GM12878 (cell line): ENCODE results near the gene SUSD6. TPM values are rescaled to one million over a fixed set of nuclear protein-coding genes. Genes with fewer than 3 reads are reported as not detected.
A peak's percentile ranks its signal among the peaks of the same experiment; 100 is the strongest.

Experiments
- ATAC-seq: fragments of 200-7000 bp; cut with Tn5 transposase; 3 replicates; pipeline ENCODE4 v1.9.1; 2020; ENCODE audit warnings: mild to moderate bottlenecking, moderate library complexity
- BruUV-seq: library from RNA; stranded (reverse); fragments of 400-500 nt; replicated peaks from 2 replicates; lab custom pipeline; 2021; lab: Mats Ljungman, UMichigan
- CTCF ChIA-PET: fragments of 300-600 bp; sonication (Branson Sonifier 250); formaldehyde crosslinking; extraction: SDS; loops from one replicate; lab custom pipeline; 2021; ENCODE audit warnings: inconsistent platforms; lab: Yijun Ruan, JAX
- POLR2A ChIA-PET: fragments of 350-600 bp; formaldehyde crosslinking; extraction: SDS; loops from one replicate; lab custom pipeline; 2021; ENCODE audit warnings: inconsistent platforms; lab: Charles Lee
- RAD21 ChIA-PET: fragments of 300-600 bp; sonication (Branson Sonifier 250); formaldehyde crosslinking; loops from one replicate; lab custom pipeline; 2023; ENCODE audit warnings: antibody characterized with exemption; ENCODE audit not compliant: unreplicated experiment; lab: Charles Lee
- SMC1A ChIA-PET: fragments of 300-600 bp; sonication (Branson Sonifier 250); formaldehyde crosslinking; loops from one replicate; lab custom pipeline; 2023; ENCODE audit not compliant: unreplicated experiment, uncharacterized antibody; lab: Charles Lee
- DNase-seq: peaks from one replicate; pipeline ENCODE4 v3.0.0-alpha.2; 2011; ENCODE audit warnings: low read depth, low spot score
- FAIRE-seq: peaks from 3 replicates; lab custom pipeline; 2011; peaks lifted over from hg19 to GRCh38; lab: Jason Lieb, UNC
- H2AFZ ChIP-seq: 2 replicates; pipeline ENCODE4 v1.6.0; 2011; ENCODE audit warnings: low read depth, low read length, control low read depth; ENCODE audit not compliant: control insufficient read depth
- H3K27ac ChIP-seq: 2 replicates; pipeline ENCODE4 v1.5.1; 2011; ENCODE audit warnings: control low read depth; ENCODE audit not compliant: control insufficient read depth, insufficient read depth
- H3K27me3 ChIP-seq, 2 experiments: replicated peaks in 1 of 2; 2 replicates each; pipeline versions ENCODE4 v1.6.0 to v1.6.1; 2011; ENCODE audit warnings: low read length in 1 of 2; ENCODE audit not compliant: control insufficient read depth in 2 of 2, insufficient read depth in 2 of 2
- H3K36me3 ChIP-seq, 2 experiments: 2 replicates each; pipeline ENCODE4 v1.5.1; 2011; ENCODE audit warnings: low read length in 1 of 2; ENCODE audit not compliant: control insufficient read depth in 2 of 2, insufficient read depth in 2 of 2
- H3K4me1 ChIP-seq: 2 replicates; pipeline ENCODE4 v1.6.1; 2011; ENCODE audit warnings: mild to moderate bottlenecking, low read length, moderate library complexity, mixed read lengths; ENCODE audit not compliant: control insufficient read depth, insufficient read depth
- H3K4me2 ChIP-seq: 2 replicates; pipeline ENCODE4 v1.6.0; 2011; ENCODE audit warnings: control low read depth; ENCODE audit not compliant: control insufficient read depth, insufficient read depth
- H3K4me3 ChIP-seq: fragments of 200-600 bp; sonication (generic); 2 replicates; pipeline ENCODE4 v1.5.1; 2016
- H3K79me2 ChIP-seq: 2 replicates; pipeline ENCODE4 v1.6.0; 2011; ENCODE audit warnings: low read length; ENCODE audit not compliant: control insufficient read depth, insufficient read depth
- H3K9ac ChIP-seq: 2 replicates; pipeline ENCODE4 v1.8.0; 2011; ENCODE audit warnings: low read length, control low read depth, mixed read lengths; ENCODE audit not compliant: control insufficient read depth, insufficient read depth
- H3K9me3 ChIP-seq: replicated peaks from 3 replicates; pipeline ENCODE4 v1.5.1; 2011; ENCODE audit warnings: mild to moderate bottlenecking, low read length; ENCODE audit not compliant: control insufficient read depth, insufficient read depth
- H4K20me1 ChIP-seq: 2 replicates; pipeline ENCODE4 v1.6.0; 2011; ENCODE audit not compliant: control insufficient read depth, insufficient read depth
- CBFB ChIP-seq: IDR thresholded peaks from 2 replicates; pipeline ENCODE4 v1.6.1; 2016; ENCODE audit warnings: antibody characterized with exemption, low read depth
- EGR1 ChIP-seq, 2 experiments: IDR thresholded peaks; 1 replicate in 1 of 2; 2 replicates in 1 of 2; pipeline ENCODE4 v1.6.1; 2011 to 2012; ENCODE audit warnings: low read depth in 2 of 2, low read length in 2 of 2, borderline replicate concordance in 1 of 2, mild to moderate bottlenecking in 1 of 2, moderate library complexity in 1 of 2
- GABPA ChIP-seq: IDR thresholded peaks from 2 replicates; pipeline ENCODE4 v1.6.1; 2014; ENCODE audit warnings: antibody characterized with exemption, low read depth, mild to moderate bottlenecking, inconsistent platforms
- HSF1 ChIP-seq: fragments of 150-350 bp; IDR thresholded peaks from 2 replicates; pipeline ENCODE4 v1.6.1; 2014; ENCODE audit warnings: mild to moderate bottlenecking, low read depth, low read length
- IKZF2 ChIP-seq, 2 experiments: fragments of 450-650 bp; IDR thresholded peaks; 2 replicates each; pipeline ENCODE4 v1.6.1; 2017; ENCODE audit warnings: mild to moderate bottlenecking in 2 of 2, moderate library complexity in 2 of 2
- NR2C1 ChIP-seq: fragments of 450-650 bp; IDR thresholded peaks from 2 replicates; pipeline ENCODE4 v1.6.1; 2017; ENCODE audit warnings: antibody characterized with exemption, mild to moderate bottlenecking, moderate library complexity
- POLR2A ChIP-seq: IDR thresholded peaks from 2 replicates; pipeline ENCODE4 v1.6.1; 2011; ENCODE audit warnings: low read depth, mild to moderate bottlenecking, low read length
- SPI1 ChIP-seq: IDR thresholded peaks from 2 replicates; pipeline ENCODE4 v1.6.1; 2011; ENCODE audit warnings: low read depth, mild to moderate bottlenecking, low read length, moderate library complexity, borderline replicate concordance; ENCODE audit not compliant: insufficient read depth
- ZZZ3 ChIP-seq: IDR thresholded peaks from 2 replicates; pipeline ENCODE4 v1.6.1; 2011; ENCODE audit warnings: low read depth; ENCODE audit not compliant: control insufficient read depth, insufficient read length
- WGBS: methylation state at CpG from one replicate; pipeline ENCODE4 v1.1.6; 2016; ENCODE audit warnings: low lambda C conversion rate; ENCODE audit not compliant: insufficient replicate concordance, insufficient coverage; ENCODE audit errors: missing lambda C conversion rate; 5-methylcytosine and 5-hydroxymethylcytosine counted together
- in situ Hi-C: fragments of 300-500 bp; cut with MboI; formaldehyde crosslinking; loops from 9 replicates; pipeline ENCODE4 v1.14.3; 2018; ENCODE audit warnings: mixed read lengths
- intact Hi-C: fragments of 100-400 bp; cut with micrococcal nuclease; formaldehyde crosslinking; loops from one replicate; pipeline ENCODE4 v1.14.2; 2022; ENCODE audit not compliant: unreplicated experiment
- polyA plus RNA-seq, 11 experiments: library from polyadenylated mRNA; depleted of rRNA in 4 of 11; unstranded in 6 of 11; stranded (reverse) in 5 of 11; fragments of >200 nt; fragmentation: Nextera tagmentation in 4 of 11; fragmentation: Illumina TruSeq in 1 of 11; extraction: Ambion mirVana in 4 of 11; extraction: Trizol in 1 of 11; gene quantifications; 1 replicate in 1 of 11; 2 replicates in 10 of 11; pipeline versions ENCODE4 v1.2.1 to v1.2.3, GENCODE V29; 2011 to 2016; ENCODE audit warnings: inconsistent platforms in 2 of 11, missing spikeins in 2 of 11, low read depth in 1 of 11
- total RNA-seq, 4 experiments: library from RNA; depleted of rRNA in 3 of 4; stranded (reverse); fragments of >200 nt in 3 of 4; fragmentation: Illumina TruSeq in 1 of 4; extraction: Trizol in 1 of 4; gene quantifications; 2 replicates each; pipeline versions ENCODE4 v1.2.1 to v1.2.3, GENCODE V29; 2013 to 2021
- TF ChIP-seq, protein P1 (sequence below): fragments of 450-650 bp; IDR thresholded peaks from 2 replicates; pipeline ENCODE4 v1.6.1; 2016; ENCODE audit warnings: mild to moderate bottlenecking
- TF ChIP-seq, protein P2 (sequence below): fragments of 450-650 bp; IDR thresholded peaks from 2 replicates; pipeline ENCODE4 v1.6.1; 2017; ENCODE audit warnings: borderline replicate concordance

Gene SUSD6
- total and polyA plus RNA-seq, 10 of the 15 experiments (the other 5 are each of a cell fraction or from before 2014, with no cell fraction given) = 6.6 to 39.8 (median 20.2) TPM

DNA sequence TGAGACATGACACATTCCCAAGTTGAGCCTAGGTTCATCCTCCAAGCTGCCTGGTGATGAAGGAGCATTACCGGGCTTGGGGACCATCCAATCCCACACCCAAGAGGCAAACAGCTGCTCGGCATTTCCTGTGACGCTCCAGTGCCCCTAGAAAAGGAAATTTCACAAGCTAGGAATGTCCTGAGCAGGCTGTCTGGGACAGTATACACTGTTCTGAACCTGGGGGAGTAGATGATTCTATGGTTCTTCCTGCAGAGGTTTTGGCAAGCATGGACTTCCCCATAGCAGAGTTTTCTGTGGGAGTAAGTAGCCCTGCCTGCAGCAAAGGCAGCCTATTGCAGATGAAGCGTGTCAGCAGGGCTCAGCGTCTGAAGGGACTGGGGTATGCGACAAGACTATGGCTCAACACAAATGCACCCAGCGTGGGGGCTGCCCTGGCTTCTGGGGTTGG is 108.1 kb downstream of the SUSD6 start:
- RAD21 ChIA-PET = interaction anchor here (0.5 to 4.0 kb wide), 5 partner anchors 9 to 127 kb away, joined by 3 to 15 read pairs (median 4); no protein-coding TSS in a partner anchor
- H4K20me1 ChIP-seq = no peaks in the 10 kb centered on the region
- no TSS peak for BruUV-seq
- intact Hi-C loops = no loop called here
- CTCF ChIA-PET = interaction anchor here (0.8 to 4.8 kb wide), 6 partner anchors 10 to 135 kb away, joined by 3 to 34 read pairs (median 3); no protein-coding TSS in a partner anchor
- DNase-seq = no peak
- no peaks in the 10 kb centered on the region for H3K4me1 ChIP-seq
- 52% methylated on average over 7 of the region's 7 CpGs for WGBS
- no peak for TF ChIP-seq HSF1
- peak; percentile 15; the same call in 1 of the 2 replicates for TF ChIP-seq SPI1
- TF ChIP-seq, all 136 proteins: peak for 1
- Histone ChIP-seq H3K4me3 (no peak overlapping the region), H3K36me3 (peaks cover 0 to 2% of the 10 kb centered on the region in 2 experiments; a peak in 1 of 4 replicates), H2AFZ (no peak overlapping the region), H3K27me3 (no peaks in the 10 kb centered on the region), H3K27ac (no peak overlapping the region), H3K79me2 (no peaks in the 10 kb centered on the region), H3K4me2 (no peak overlapping the region), H3K9ac (no peak overlapping the region), H3K9me3 (no peaks in the 10 kb centered on the region)
- in situ Hi-C loops = no loop called here
- peak; percentile 21 for ATAC-seq
- ChIA-PET POLR2A (interaction anchor here (0.8 to 1.2 kb wide), 2 partner anchors 112 to 114 kb away, joined by 3 read pairs; no protein-coding TSS in a partner anchor), SMC1A (interaction anchor here (0.7 to 5.1 kb wide), 6 partner anchors 10 to 134 kb away, joined by 3 to 30 read pairs (median 4); no protein-coding TSS in a partner anchor)
- no peak for FAIRE-seq

DNA sequence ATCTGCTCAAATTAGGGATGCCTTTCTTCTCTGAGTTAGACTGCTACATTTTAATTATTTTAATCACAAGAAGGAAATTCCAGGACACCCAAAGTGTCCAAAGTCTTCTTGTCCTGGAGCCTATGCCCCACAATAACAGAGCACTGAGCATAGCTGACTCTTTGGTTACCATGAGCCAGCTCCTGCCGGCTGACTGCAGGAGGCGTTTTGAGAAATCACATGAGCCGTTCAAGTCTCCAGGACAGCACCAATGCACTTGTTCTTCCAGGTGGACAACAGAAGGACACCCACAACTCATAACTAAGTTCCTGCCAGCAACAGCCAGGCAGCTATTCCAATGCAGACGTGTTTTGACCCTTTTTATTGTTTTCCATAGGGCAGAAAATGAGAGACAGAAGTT is 109.5 kb downstream of the SUSD6 start:
- 50% methylated on average over 4 of the region's 4 CpGs for WGBS
- ChIA-PET RAD21 (interaction anchor here (4.0 kb wide), 1 partner anchor 115 kb away, joined by 15 read pairs; no protein-coding TSS in a partner anchor), CTCF (interaction anchor here (0.6 to 4.8 kb wide), 3 partner anchors 17 to 116 kb away, joined by 3 to 34 read pairs (median 3); no protein-coding TSS in a partner anchor), SMC1A (interaction anchor here (1.9 to 5.1 kb wide), 3 partner anchors 12 to 116 kb away, joined by 5 to 30 read pairs (median 10); no protein-coding TSS in a partner anchor), POLR2A (no interaction called here)
- Histone ChIP-seq H3K27ac (no peak overlapping the region), H3K79me2 (no peaks in the 10 kb centered on the region), H3K36me3 (no peaks in the 10 kb centered on the region), H3K4me1 (no peaks in the 10 kb centered on the region), H3K27me3 (no peaks in the 10 kb centered on the region), H4K20me1 (no peaks in the 10 kb centered on the region), H3K4me3 (no peak overlapping the region), H2AFZ (no peak overlapping the region), H3K4me2 (no peak overlapping the region), H3K9me3 (no peaks in the 10 kb centered on the region), H3K9ac (no peak overlapping the region)
- intact Hi-C loops = no loop called here
- FAIRE-seq = no peak
- no TSS peak for BruUV-seq
- DNase-seq = no peak
- ATAC-seq = no peak
- in situ Hi-C loops = no loop called here
- TF ChIP-seq, protein P1, sequence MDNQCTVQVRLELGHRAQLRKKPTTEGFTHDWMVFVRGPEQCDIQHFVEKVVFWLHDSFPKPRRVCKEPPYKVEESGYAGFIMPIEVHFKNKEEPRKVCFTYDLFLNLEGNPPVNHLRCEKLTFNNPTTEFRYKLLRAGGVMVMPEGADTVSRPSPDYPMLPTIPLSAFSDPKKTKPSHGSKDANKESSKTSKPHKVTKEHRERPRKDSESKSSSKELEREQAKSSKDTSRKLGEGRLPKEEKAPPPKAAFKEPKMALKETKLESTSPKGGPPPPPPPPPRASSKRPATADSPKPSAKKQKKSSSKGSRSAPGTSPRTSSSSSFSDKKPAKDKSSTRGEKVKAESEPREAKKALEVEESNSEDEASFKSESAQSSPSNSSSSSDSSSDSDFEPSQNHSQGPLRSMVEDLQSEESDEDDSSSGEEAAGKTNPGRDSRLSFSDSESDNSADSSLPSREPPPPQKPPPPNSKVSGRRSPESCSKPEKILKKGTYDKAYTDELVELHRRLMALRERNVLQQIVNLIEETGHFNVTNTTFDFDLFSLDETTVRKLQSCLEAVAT = no peak
- no peak for TF ChIP-seq CBFB
- no peak for TF ChIP-seq EGR1 (IDR thresholded peaks at IDR 0.05; ENCODE audit: borderline replicate concordance in 1 of 2, low read depth in 2 of 2, low read length in 2 of 2)
- no peak for TF ChIP-seq NR2C1
- TF ChIP-seq, protein P2, sequence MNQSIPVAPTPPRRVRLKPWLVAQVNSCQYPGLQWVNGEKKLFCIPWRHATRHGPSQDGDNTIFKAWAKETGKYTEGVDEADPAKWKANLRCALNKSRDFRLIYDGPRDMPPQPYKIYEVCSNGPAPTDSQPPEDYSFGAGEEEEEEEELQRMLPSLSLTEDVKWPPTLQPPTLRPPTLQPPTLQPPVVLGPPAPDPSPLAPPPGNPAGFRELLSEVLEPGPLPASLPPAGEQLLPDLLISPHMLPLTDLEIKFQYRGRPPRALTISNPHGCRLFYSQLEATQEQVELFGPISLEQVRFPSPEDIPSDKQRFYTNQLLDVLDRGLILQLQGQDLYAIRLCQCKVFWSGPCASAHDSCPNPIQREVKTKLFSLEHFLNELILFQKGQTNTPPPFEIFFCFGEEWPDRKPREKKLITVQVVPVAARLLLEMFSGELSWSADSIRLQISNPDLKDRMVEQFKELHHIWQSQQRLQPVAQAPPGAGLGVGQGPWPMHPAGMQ = no peak
- no peak for TF ChIP-seq GABPA
- TF ChIP-seq POLR2A = no peak
- TF ChIP-seq ZZZ3 = no peak
- no peak for TF ChIP-seq IKZF2 (IDR thresholded peaks at IDR 0.05)
